GM12878 (cell line): Measurements from ENCODE around the gene RSRC1. TPM values are rescaled to one million over a fixed set of nuclear protein-coding genes. Genes with fewer than 3 reads are reported as not detected.

Experiments used
- ATAC-seq: fragments of 200-7000 bp; cut with Tn5 transposase; 3 replicates; pipeline ENCODE4 v1.9.1; 2020; ENCODE audit warnings: mild to moderate bottlenecking, moderate library complexity
- BruUV-seq: library from RNA; stranded (reverse); fragments of 400-500 nt; replicated peaks from 2 replicates; lab custom pipeline; 2021; lab: Mats Ljungman, UMichigan
- CTCF ChIA-PET: fragments of 300-600 bp; sonication (Branson Sonifier 250); formaldehyde crosslinking; extraction: SDS; loops from one replicate; lab custom pipeline; 2021; ENCODE audit warnings: inconsistent platforms; lab: Yijun Ruan, JAX
- POLR2A ChIA-PET: fragments of 350-600 bp; formaldehyde crosslinking; extraction: SDS; loops from one replicate; lab custom pipeline; 2021; ENCODE audit warnings: inconsistent platforms; lab: Charles Lee
- RAD21 ChIA-PET: fragments of 300-600 bp; sonication (Branson Sonifier 250); formaldehyde crosslinking; loops from one replicate; lab custom pipeline; 2023; ENCODE audit warnings: antibody characterized with exemption; ENCODE audit not compliant: unreplicated experiment; lab: Charles Lee
- SMC1A ChIA-PET: fragments of 300-600 bp; sonication (Branson Sonifier 250); formaldehyde crosslinking; loops from one replicate; lab custom pipeline; 2023; ENCODE audit not compliant: unreplicated experiment, uncharacterized antibody; lab: Charles Lee
- DNase-seq: peaks from one replicate; pipeline ENCODE4 v3.0.0-alpha.2; 2011; ENCODE audit warnings: low read depth, low spot score
- FAIRE-seq: peaks from 3 replicates; lab custom pipeline; 2011; peaks lifted over from hg19 to GRCh38; lab: Jason Lieb, UNC
- H2AFZ ChIP-seq: 2 replicates; pipeline ENCODE4 v1.6.0; 2011; ENCODE audit warnings: low read depth, low read length, control low read depth; ENCODE audit not compliant: control insufficient read depth
- H3K27ac ChIP-seq: 2 replicates; pipeline ENCODE4 v1.5.1; 2011; ENCODE audit warnings: control low read depth; ENCODE audit not compliant: control insufficient read depth, insufficient read depth
- H3K27me3 ChIP-seq, 2 experiments: replicated peaks in 1 of 2; 2 replicates each; pipeline versions ENCODE4 v1.6.0 to v1.6.1; 2011; ENCODE audit warnings: low read length in 1 of 2; ENCODE audit not compliant: control insufficient read depth in 2 of 2, insufficient read depth in 2 of 2
- H3K36me3 ChIP-seq, 2 experiments: 2 replicates each; pipeline ENCODE4 v1.5.1; 2011; ENCODE audit warnings: low read length in 1 of 2; ENCODE audit not compliant: control insufficient read depth in 2 of 2, insufficient read depth in 2 of 2
- H3K4me1 ChIP-seq: 2 replicates; pipeline ENCODE4 v1.6.1; 2011; ENCODE audit warnings: mild to moderate bottlenecking, low read length, moderate library complexity, mixed read lengths; ENCODE audit not compliant: control insufficient read depth, insufficient read depth
- H3K4me2 ChIP-seq: 2 replicates; pipeline ENCODE4 v1.6.0; 2011; ENCODE audit warnings: control low read depth; ENCODE audit not compliant: control insufficient read depth, insufficient read depth
- H3K4me3 ChIP-seq: fragments of 200-600 bp; sonication (generic); 2 replicates; pipeline ENCODE4 v1.5.1; 2016
- H3K79me2 ChIP-seq: 2 replicates; pipeline ENCODE4 v1.6.0; 2011; ENCODE audit warnings: low read length; ENCODE audit not compliant: control insufficient read depth, insufficient read depth
- H3K9ac ChIP-seq: 2 replicates; pipeline ENCODE4 v1.8.0; 2011; ENCODE audit warnings: low read length, control low read depth, mixed read lengths; ENCODE audit not compliant: control insufficient read depth, insufficient read depth
- H3K9me3 ChIP-seq: replicated peaks from 3 replicates; pipeline ENCODE4 v1.5.1; 2011; ENCODE audit warnings: mild to moderate bottlenecking, low read length; ENCODE audit not compliant: control insufficient read depth, insufficient read depth
- H4K20me1 ChIP-seq: 2 replicates; pipeline ENCODE4 v1.6.0; 2011; ENCODE audit not compliant: control insufficient read depth, insufficient read depth
- BMI1 ChIP-seq: fragments of 450-650 bp; IDR thresholded peaks from 2 replicates; pipeline ENCODE4 v1.6.1; 2016; ENCODE audit warnings: mild to moderate bottlenecking, moderate library complexity, borderline replicate concordance
- CBX3 ChIP-seq: fragments of 200-600 bp; sonication (generic); IDR thresholded peaks from 2 replicates; pipeline ENCODE4 v1.6.1; 2016; ENCODE audit warnings: low read depth, borderline replicate concordance
- CREM ChIP-seq: IDR thresholded peaks from 2 replicates; pipeline ENCODE4 v1.6.1; 2014; ENCODE audit warnings: antibody characterized with exemption, low read depth
- WGBS: methylation state at CpG from one replicate; pipeline ENCODE4 v1.1.6; 2016; ENCODE audit warnings: low lambda C conversion rate; ENCODE audit not compliant: insufficient replicate concordance, insufficient coverage; ENCODE audit errors: missing lambda C conversion rate; 5-methylcytosine and 5-hydroxymethylcytosine counted together
- in situ Hi-C: fragments of 300-500 bp; cut with MboI; formaldehyde crosslinking; loops from 9 replicates; pipeline ENCODE4 v1.14.3; 2018; ENCODE audit warnings: mixed read lengths
- intact Hi-C: fragments of 100-400 bp; cut with micrococcal nuclease; formaldehyde crosslinking; loops from one replicate; pipeline ENCODE4 v1.14.2; 2022; ENCODE audit not compliant: unreplicated experiment
- polyA plus RNA-seq, 11 experiments: library from polyadenylated mRNA; depleted of rRNA in 4 of 11; unstranded in 6 of 11; stranded (reverse) in 5 of 11; fragments of >200 nt; fragmentation: Nextera tagmentation in 4 of 11; fragmentation: Illumina TruSeq in 1 of 11; extraction: Ambion mirVana in 4 of 11; extraction: Trizol in 1 of 11; gene quantifications; 1 replicate in 1 of 11; 2 replicates in 10 of 11; pipeline versions ENCODE4 v1.2.1 to v1.2.3, GENCODE V29; 2011 to 2016; ENCODE audit warnings: inconsistent platforms in 2 of 11, missing spikeins in 2 of 11, low read depth in 1 of 11
- total RNA-seq, 4 experiments: library from RNA; depleted of rRNA in 3 of 4; stranded (reverse); fragments of >200 nt in 3 of 4; fragmentation: Illumina TruSeq in 1 of 4; extraction: Trizol in 1 of 4; gene quantifications; 2 replicates each; pipeline versions ENCODE4 v1.2.1 to v1.2.3, GENCODE V29; 2013 to 2021
- TF ChIP-seq, protein P1 (sequence below): IDR thresholded peaks from 2 replicates; pipeline ENCODE4 v1.6.1; 2012; ENCODE audit warnings: improper control_type of control experiment, low read depth, low read length; ENCODE audit not compliant: insufficient replicate concordance

RSRC1 gene
- total and polyA plus RNA-seq, 10 of the 15 experiments (the other 5 are each of a cell fraction or from before 2014, with no cell fraction given) = 16.4 to 85.9 (median 42.0) TPM

DNA sequence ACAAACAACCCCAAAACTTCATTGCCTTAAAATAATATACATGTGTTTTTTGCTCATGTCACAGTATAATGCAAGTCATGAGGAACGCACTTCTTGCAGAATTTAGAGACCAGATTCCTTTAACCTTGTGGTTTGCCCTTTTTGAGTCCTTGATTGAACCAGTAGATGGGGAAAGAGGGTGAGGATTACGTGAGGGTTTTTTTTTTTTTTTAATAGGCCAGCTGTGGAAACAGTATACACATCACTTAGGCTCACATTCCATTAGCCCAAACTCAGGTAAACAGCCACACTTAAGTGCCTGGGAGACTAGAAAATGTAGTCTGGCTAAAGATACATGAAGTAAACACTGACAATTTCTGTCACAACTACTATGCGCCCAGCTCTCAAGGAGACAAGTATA is 346.2 kb downstream of the RSRC1 start:
- Histone ChIP-seq H3K9ac (no peak overlapping the region), H4K20me1 (no peaks in the 10 kb centered on the region), H3K4me2 (no peak overlapping the region), H3K79me2 (no peaks in the 10 kb centered on the region), H3K4me3 (no peak overlapping the region), H3K27me3 (no peaks in the 10 kb centered on the region), H3K9me3 (no peaks in the 10 kb centered on the region), H3K36me3 (no peaks in the 10 kb centered on the region), H2AFZ (no peak overlapping the region), H3K27ac (no peak overlapping the region), H3K4me1 (no peaks in the 10 kb centered on the region)
- ChIA-PET POLR2A (interaction anchor here (0.6 to 1.0 kb wide), 2 partner anchors 10 to 1490 kb away, joined by 3 to 4 read pairs; no protein-coding TSS in a partner anchor), RAD21 (no interaction called here), CTCF (no interaction called here), SMC1A (no interaction called here)
- 83% methylated on average over 3 of the region's 3 CpGs for WGBS
- BruUV-seq = no TSS peak
- ATAC-seq (no peak), FAIRE-seq (no peak), DNase-seq (no peak)
- in situ Hi-C loops (no loop called here), intact Hi-C loops (no loop called here)
- no peak for TF ChIP-seq BMI1
- TF ChIP-seq CBX3 = no peak
- TF ChIP-seq, protein P1, sequence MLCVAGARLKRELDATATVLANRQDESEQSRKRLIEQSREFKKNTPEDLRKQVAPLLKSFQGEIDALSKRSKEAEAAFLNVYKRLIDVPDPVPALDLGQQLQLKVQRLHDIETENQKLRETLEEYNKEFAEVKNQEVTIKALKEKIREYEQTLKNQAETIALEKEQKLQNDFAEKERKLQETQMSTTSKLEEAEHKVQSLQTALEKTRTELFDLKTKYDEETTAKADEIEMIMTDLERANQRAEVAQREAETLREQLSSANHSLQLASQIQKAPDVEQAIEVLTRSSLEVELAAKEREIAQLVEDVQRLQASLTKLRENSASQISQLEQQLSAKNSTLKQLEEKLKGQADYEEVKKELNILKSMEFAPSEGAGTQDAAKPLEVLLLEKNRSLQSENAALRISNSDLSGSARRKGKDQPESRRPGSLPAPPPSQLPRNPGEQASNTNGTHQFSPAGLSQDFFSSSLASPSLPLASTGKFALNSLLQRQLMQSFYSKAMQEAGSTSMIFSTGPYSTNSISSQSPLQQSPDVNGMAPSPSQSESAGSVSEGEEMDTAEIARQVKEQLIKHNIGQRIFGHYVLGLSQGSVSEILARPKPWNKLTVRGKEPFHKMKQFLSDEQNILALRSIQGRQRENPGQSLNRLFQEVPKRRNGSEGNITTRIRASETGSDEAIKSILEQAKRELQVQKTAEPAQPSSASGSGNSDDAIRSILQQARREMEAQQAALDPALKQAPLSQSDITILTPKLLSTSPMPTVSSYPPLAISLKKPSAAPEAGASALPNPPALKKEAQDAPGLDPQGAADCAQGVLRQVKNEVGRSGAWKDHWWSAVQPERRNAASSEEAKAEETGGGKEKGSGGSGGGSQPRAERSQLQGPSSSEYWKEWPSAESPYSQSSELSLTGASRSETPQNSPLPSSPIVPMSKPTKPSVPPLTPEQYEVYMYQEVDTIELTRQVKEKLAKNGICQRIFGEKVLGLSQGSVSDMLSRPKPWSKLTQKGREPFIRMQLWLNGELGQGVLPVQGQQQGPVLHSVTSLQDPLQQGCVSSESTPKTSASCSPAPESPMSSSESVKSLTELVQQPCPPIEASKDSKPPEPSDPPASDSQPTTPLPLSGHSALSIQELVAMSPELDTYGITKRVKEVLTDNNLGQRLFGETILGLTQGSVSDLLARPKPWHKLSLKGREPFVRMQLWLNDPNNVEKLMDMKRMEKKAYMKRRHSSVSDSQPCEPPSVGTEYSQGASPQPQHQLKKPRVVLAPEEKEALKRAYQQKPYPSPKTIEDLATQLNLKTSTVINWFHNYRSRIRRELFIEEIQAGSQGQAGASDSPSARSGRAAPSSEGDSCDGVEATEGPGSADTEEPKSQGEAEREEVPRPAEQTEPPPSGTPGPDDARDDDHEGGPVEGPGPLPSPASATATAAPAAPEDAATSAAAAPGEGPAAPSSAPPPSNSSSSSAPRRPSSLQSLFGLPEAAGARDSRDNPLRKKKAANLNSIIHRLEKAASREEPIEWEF = no peak
- no peak for TF ChIP-seq CREM
